Activated B cell treated with CpG ODN at 0.5 μM for 24 hours (primary cell): ENCODE results near the gene APCDD1L. TPM values are rescaled to one million over a fixed set of nuclear protein-coding genes. Genes with fewer than 3 reads are reported as not detected.

Experiments used
- ATAC-seq: fragments of 200-7000 bp; cut with Tn5 transposase; one replicate; pipeline ENCODE4 v1.10.0; 2021; ENCODE audit warnings: low read depth, mild to moderate bottlenecking, moderate library complexity
- CTCF ChIA-PET: fragments of 350-600 bp; sonication (Branson Sonifier 250); formaldehyde crosslinking; loops from one replicate; lab custom pipeline; 2021; ENCODE audit warnings: antibody characterized with exemption; lab: Charles Lee
- POLR2A ChIA-PET: fragments of 350-600 bp; sonication (Branson Sonifier 250); formaldehyde crosslinking; loops from one replicate; lab custom pipeline; 2021; ENCODE audit warnings: antibody characterized with exemption; lab: Charles Lee
- DNase-seq: peaks from one replicate; pipeline ENCODE4 v3.0.0; 2022
- H3K27ac Mint-ChIP-seq: one replicate; pipeline ENCODE4 v1.8.0; 2020; ENCODE audit warnings: mixed read lengths
- H3K27me3 Mint-ChIP-seq: one replicate; pipeline ENCODE4 v1.8.0; 2021; ENCODE audit warnings: mixed read lengths
- H3K36me3 Mint-ChIP-seq: one replicate; pipeline ENCODE4 v1.8.0; 2021; ENCODE audit warnings: low read depth, mixed read lengths
- H3K4me1 Mint-ChIP-seq: one replicate; pipeline ENCODE4 v1.8.0; 2021; ENCODE audit warnings: mixed read lengths
- H3K4me3 Mint-ChIP-seq: one replicate; pipeline ENCODE4 v1.8.0; 2020; ENCODE audit warnings: mild to moderate bottlenecking, mixed read lengths
- H3K9me3 Mint-ChIP-seq: one replicate; pipeline ENCODE4 v1.8.0; 2020; ENCODE audit warnings: mixed read lengths
- intact Hi-C: fragments of 100-400 bp; cut with micrococcal nuclease; formaldehyde crosslinking; loops from one replicate; pipeline ENCODE4 v1.15.1; 2024
- total RNA-seq: library from RNA; stranded (reverse); gene quantifications from 2 replicates; pipeline ENCODE4 v1.2.3, GENCODE V29; 2022
- TF ChIP-seq, protein P1 (sequence below): fragments of 200-600 bp; IDR thresholded peaks from one replicate; pipeline ENCODE4 v1.8.0; 2022; ENCODE audit warnings: antibody characterized with exemption, mild to moderate bottlenecking

The APCDD1L gene
- total RNA-seq, 1 donor from 2014 or later = not detected

DNA sequence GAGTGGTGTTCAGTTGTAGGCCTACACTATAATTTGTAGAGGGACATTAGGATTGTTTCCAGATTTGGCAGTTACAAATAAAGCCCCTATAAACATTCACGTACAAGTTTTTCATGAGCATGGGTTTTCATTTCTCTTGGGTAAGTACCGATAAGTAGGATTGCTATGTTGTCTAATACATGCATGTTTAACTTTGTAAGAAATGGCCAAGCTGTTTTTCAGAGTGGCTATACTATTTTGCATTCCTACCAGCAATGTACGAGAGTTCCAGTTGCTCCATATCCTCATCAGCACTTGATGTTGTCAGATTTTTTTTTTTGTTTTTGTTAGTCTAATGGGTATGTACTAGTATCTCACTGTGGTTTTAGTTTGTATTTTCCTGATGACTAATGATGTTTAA lies 11.2 kb upstream of the APCDD1L start:
- Mint-ChIP-seq H3K4me1 (no peaks in the 10 kb centered on the region), H3K4me3 (no peak overlapping the region), H3K9me3 (peaks cover 28% of the 10 kb centered on the region), H3K27ac (no peak overlapping the region), H3K27me3 (no peaks in the 10 kb centered on the region), H3K36me3 (peaks cover 3% of the 10 kb centered on the region)
- TF ChIP-seq, protein P1, sequence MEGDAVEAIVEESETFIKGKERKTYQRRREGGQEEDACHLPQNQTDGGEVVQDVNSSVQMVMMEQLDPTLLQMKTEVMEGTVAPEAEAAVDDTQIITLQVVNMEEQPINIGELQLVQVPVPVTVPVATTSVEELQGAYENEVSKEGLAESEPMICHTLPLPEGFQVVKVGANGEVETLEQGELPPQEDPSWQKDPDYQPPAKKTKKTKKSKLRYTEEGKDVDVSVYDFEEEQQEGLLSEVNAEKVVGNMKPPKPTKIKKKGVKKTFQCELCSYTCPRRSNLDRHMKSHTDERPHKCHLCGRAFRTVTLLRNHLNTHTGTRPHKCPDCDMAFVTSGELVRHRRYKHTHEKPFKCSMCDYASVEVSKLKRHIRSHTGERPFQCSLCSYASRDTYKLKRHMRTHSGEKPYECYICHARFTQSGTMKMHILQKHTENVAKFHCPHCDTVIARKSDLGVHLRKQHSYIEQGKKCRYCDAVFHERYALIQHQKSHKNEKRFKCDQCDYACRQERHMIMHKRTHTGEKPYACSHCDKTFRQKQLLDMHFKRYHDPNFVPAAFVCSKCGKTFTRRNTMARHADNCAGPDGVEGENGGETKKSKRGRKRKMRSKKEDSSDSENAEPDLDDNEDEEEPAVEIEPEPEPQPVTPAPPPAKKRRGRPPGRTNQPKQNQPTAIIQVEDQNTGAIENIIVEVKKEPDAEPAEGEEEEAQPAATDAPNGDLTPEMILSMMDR = no peak
- no peak for ATAC-seq
- CTCF ChIA-PET = no interaction called here
- no peak for DNase-seq
- intact Hi-C loops = no loop called here
- POLR2A ChIA-PET = no interaction called here

DNA sequence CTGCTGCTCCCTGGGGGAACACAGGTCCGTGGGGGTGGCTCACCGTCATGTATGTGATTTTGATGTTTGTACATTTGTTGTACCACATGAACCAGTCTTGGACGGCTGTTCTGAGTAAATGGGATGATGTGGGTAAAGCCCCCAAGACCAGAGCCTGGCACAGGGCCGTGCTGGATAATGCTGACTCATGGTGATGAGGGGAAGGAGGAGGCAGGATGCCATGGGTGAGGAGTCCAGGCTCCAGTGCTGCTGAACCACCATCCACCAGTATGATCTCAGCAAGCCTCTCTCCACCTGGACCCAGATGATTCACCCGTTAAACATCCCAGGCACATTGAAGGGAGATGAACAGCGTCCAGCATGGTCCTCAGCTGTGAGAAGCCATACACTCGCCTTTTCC lies 9.6 kb upstream of the APCDD1L start:
- Mint-ChIP-seq H3K9me3 (peaks cover 19% of the 10 kb centered on the region), H3K4me3 (no peak overlapping the region), H3K36me3 (no peaks in the 10 kb centered on the region), H3K27ac (no peak overlapping the region), H3K27me3 (no peaks in the 10 kb centered on the region), H3K4me1 (no peaks in the 10 kb centered on the region)
- CTCF ChIA-PET = no interaction called here
- ATAC-seq = no peak
- TF ChIP-seq, protein P1 = no peak
- POLR2A ChIA-PET = no interaction called here
- intact Hi-C loops = no loop called here
- DNase-seq = no peak

DNA sequence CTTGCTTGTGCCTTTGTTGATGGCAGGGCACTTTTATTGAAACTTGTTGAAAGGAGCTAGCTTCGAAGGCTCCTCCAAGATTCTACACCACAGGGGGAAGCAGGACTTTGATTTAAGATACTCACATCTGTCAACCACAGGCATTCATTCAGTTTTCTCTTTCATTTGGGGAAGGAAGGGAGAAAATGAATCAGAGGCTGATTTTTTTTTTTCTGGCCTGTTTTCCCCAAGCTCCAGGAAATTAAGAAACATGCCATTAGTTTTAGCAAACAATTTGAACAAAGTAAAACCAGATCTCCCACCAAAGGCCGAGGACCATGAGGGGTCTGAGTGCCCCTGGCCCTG lies 8.7 kb upstream of the APCDD1L start:
- DNase-seq (no peak), ATAC-seq (no peak)
- Mint-ChIP-seq H3K9me3 (peaks cover 15% of the 10 kb centered on the region), H3K36me3 (no peaks in the 10 kb centered on the region), H3K27me3 (no peaks in the 10 kb centered on the region), H3K27ac (no peak overlapping the region), H3K4me1 (no peaks in the 10 kb centered on the region), H3K4me3 (no peak overlapping the region)
- POLR2A ChIA-PET = no interaction called here
- intact Hi-C loops = no loop called here
- CTCF ChIA-PET = no interaction called here
- TF ChIP-seq, protein P1 = no peak

DNA sequence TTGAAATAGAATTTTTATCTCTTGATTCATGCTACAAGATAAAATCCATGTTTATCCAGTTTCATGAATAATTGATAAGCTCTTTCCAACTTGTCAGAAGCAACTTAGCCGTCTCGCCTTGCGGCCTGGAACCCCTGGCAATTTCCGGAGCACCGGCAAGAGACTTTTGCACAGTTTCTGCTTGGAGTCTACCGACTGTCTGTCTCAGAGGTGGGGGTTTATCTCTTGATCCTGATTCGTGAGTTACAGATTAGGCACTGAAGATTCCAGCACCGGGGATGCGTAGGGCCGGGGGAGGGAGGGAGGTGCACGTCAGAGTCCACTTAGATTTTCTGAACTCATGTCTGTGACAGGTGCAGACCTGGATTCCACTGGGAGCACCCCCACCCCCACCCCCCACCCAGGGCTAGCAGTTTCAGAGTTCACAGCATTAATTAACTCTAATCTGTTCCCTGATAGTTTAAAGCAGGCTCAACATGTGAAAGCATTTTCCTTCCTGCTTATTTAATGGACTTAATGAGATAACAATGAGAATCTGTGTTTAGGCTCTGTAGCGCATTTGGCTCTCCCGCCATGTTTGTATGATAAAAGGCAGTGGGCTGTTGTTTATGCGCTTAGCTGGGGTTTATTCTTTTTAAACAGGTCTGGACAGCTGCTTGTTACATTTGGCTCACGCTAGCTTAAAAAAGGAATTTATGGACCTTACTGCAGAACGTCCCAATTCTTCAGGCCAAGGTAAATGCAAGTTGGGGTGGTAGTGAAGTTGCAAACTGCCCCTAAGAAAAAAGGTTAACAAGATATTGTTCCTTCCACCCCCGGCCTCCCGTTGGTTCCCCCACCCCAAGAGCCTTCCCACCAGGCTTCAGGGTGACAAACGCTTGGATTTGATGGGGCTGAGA lies 8.1 kb upstream of the APCDD1L start:
- intact Hi-C loops = no loop called here
- peaks cover under 1% of the 10 kb centered on the region for H3K27me3 Mint-ChIP-seq
- peaks cover 13% of the 10 kb centered on the region for H3K9me3 Mint-ChIP-seq
- DNase-seq (no peak), ATAC-seq (no peak)
- POLR2A ChIA-PET = no interaction called here
- no peak overlapping the region for H3K4me3 Mint-ChIP-seq
- TF ChIP-seq, protein P1 = no peak
- no peaks in the 10 kb centered on the region for H3K36me3 Mint-ChIP-seq
- H3K27ac Mint-ChIP-seq = no peak overlapping the region
- no peaks in the 10 kb centered on the region for H3K4me1 Mint-ChIP-seq
- CTCF ChIA-PET = no interaction called here

DNA sequence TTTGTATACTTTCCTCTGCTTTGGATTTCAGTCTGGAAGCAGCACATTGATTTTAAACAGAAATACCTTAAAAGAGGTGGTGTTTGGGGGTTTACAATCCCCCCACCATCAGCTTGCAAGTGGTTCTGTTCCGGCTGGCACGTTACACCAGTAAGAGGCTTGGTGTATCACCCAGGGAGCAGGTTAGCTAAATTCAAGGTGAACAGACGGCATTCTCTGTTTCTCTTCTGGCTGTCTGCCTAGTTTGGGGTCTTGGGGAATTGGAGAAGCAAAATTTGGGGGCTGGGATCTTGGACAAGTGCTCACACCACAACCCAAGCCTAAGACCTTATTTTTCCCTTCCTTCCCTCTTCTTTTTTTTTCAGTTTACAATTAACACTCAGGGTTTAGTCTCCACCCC lies 7.5 kb upstream of the APCDD1L start:
- peaks cover 13% of the 10 kb centered on the region for H3K9me3 Mint-ChIP-seq
- H3K36me3 Mint-ChIP-seq = no peaks in the 10 kb centered on the region
- intact Hi-C loops = no loop called here
- CTCF ChIA-PET = no interaction called here
- DNase-seq (no peak), ATAC-seq (no peak)
- TF ChIP-seq, protein P1 = no peak
- peaks cover 2% of the 10 kb centered on the region for H3K27me3 Mint-ChIP-seq
- no peak overlapping the region for H3K4me3 Mint-ChIP-seq
- no peaks in the 10 kb centered on the region for H3K4me1 Mint-ChIP-seq
- POLR2A ChIA-PET = no interaction called here
- H3K27ac Mint-ChIP-seq = no peak overlapping the region
